Loucy (cell line): ENCODE data around the gene SLC44A1.

Experiments used
- H2AFZ ChIP-seq: fragments of 200-600 bp; sonication (generic); 2 replicates; pipeline ENCODE4 v1.6.0; 2016; ENCODE audit warnings: antibody characterized with exemption, mild to moderate bottlenecking, low read length, moderate library complexity
- H3F3A ChIP-seq: fragments of 200-600 bp; 2 replicates; pipeline ENCODE4 v1.6.0; 2016; ENCODE audit warnings: antibody characterized with exemption, low read depth, mild to moderate bottlenecking
- H3K27me3 ChIP-seq: fragments of 200-600 bp; sonication (generic); 2 replicates; pipeline ENCODE4 v1.6.1; 2014; ENCODE audit warnings: low read length, mild to moderate bottlenecking; ENCODE audit not compliant: insufficient read depth, poor library complexity, severe bottlenecking
- H3K36me3 ChIP-seq: fragments of 200-600 bp; sonication (generic); 2 replicates; pipeline ENCODE4 v1.6.1; 2016; ENCODE audit warnings: low read length; ENCODE audit not compliant: insufficient read depth
- H3K4me1 ChIP-seq: fragments of 200-600 bp; sonication (generic); 2 replicates; pipeline ENCODE4 v1.5.1; 2014; ENCODE audit warnings: low read length, mild to moderate bottlenecking; ENCODE audit not compliant: insufficient read depth, poor library complexity, severe bottlenecking
- H3K4me2 ChIP-seq: fragments of 200-600 bp; sonication (generic); 2 replicates; pipeline ENCODE4 v1.6.0; 2014; ENCODE audit warnings: antibody characterized with exemption, low read length, low read depth, mild to moderate bottlenecking; ENCODE audit not compliant: poor library complexity, severe bottlenecking
- H3K4me3 ChIP-seq: fragments of 200-600 bp; sonication (generic); 2 replicates; pipeline ENCODE4 v1.5.1; 2014; ENCODE audit warnings: low read length, mild to moderate bottlenecking, mixed read lengths; ENCODE audit not compliant: poor library complexity, severe bottlenecking
- H3K79me2 ChIP-seq: fragments of 200-600 bp; sonication (generic); 2 replicates; pipeline ENCODE4 v1.6.1; 2014; ENCODE audit warnings: low read length; ENCODE audit not compliant: insufficient read depth
- H3K9ac ChIP-seq: fragments of 200-600 bp; sonication (generic); 2 replicates; pipeline ENCODE4 v1.6.0; 2014; ENCODE audit warnings: mild to moderate bottlenecking, low read depth, low read length, moderate library complexity; ENCODE audit not compliant: poor library complexity, severe bottlenecking
- H3K9me2 ChIP-seq: fragments of 200-600 bp; sonication (generic); replicated peaks from 2 replicates; pipeline ENCODE4 v1.6.1; 2016; ENCODE audit warnings: low read depth, low read length, mixed read lengths
- H3K9me3 ChIP-seq: fragments of 200-600 bp; sonication (generic); 2 replicates; pipeline ENCODE4 v1.6.1; 2014; ENCODE audit warnings: mild to moderate bottlenecking, antibody characterized with exemption, low read length, low read depth; ENCODE audit not compliant: insufficient read depth
- H4K20me1 ChIP-seq: fragments of 200-600 bp; sonication (generic); 2 replicates; pipeline ENCODE4 v1.6.0; 2014; ENCODE audit warnings: antibody characterized with exemption, low read length, mild to moderate bottlenecking; ENCODE audit not compliant: insufficient read depth, poor library complexity, severe bottlenecking
- EZH2phosphoT487 ChIP-seq: fragments of 200-600 bp; IDR thresholded peaks from 2 replicates; pipeline ENCODE4 v1.6.1; 2018; ENCODE audit warnings: antibody characterized with exemption, mild to moderate bottlenecking, moderate library complexity, borderline replicate concordance
- TF ChIP-seq, protein P1 (sequence below): fragments of 200-600 bp; sonication (generic); conservative IDR thresholded peaks from 2 replicates; pipeline ENCODE4 v1.5.1; 2014; ENCODE audit warnings: mild to moderate bottlenecking, antibody characterized with exemption, low read length

The SLC44A1 gene

DNA sequence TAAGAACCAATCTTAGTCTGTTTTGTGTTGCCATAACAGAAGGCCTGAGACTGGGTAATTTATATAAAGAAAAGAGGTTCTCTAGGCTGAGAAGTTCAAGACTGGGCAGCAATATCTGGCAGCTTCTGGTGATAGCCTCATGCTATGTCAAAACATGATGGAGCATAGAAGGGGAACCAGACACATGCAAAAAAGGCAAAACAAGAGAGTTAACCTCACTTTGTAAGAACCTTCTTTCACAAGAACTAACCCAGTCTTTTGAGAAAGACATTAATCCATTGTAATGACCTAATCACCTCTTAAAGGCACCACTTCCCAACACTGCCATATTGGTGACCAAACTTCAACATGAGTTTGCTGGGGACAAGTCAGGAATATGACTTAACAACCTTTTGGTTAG is 240.7 kb downstream of the SLC44A1 start:
- Histone ChIP-seq H3K4me2 (no peak overlapping the region), H3K9me3 (no peaks in the 10 kb centered on the region), H3K9me2 (no peaks in the 10 kb centered on the region), H3K27me3 (no peaks in the 10 kb centered on the region), H2AFZ (no peak overlapping the region), H3K79me2 (no peaks in the 10 kb centered on the region), H4K20me1 (no peaks in the 10 kb centered on the region), H3K4me3 (no peak overlapping the region), H3K9ac (no peak overlapping the region), H3K4me1 (no peaks in the 10 kb centered on the region), H3K36me3 (no peaks in the 10 kb centered on the region; the same call in 1 of the 2 replicates), H3F3A (no peaks in the 10 kb centered on the region)
- TF ChIP-seq, protein P1, sequence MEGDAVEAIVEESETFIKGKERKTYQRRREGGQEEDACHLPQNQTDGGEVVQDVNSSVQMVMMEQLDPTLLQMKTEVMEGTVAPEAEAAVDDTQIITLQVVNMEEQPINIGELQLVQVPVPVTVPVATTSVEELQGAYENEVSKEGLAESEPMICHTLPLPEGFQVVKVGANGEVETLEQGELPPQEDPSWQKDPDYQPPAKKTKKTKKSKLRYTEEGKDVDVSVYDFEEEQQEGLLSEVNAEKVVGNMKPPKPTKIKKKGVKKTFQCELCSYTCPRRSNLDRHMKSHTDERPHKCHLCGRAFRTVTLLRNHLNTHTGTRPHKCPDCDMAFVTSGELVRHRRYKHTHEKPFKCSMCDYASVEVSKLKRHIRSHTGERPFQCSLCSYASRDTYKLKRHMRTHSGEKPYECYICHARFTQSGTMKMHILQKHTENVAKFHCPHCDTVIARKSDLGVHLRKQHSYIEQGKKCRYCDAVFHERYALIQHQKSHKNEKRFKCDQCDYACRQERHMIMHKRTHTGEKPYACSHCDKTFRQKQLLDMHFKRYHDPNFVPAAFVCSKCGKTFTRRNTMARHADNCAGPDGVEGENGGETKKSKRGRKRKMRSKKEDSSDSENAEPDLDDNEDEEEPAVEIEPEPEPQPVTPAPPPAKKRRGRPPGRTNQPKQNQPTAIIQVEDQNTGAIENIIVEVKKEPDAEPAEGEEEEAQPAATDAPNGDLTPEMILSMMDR: no peak
- TF ChIP-seq EZH2phosphoT487: no peak
